ENCODE measurements around the gene DIAPH3. TPM values are rescaled to one million over a fixed set of nuclear protein-coding genes. Genes with fewer than 3 reads are reported as not detected.

The DIAPH3 gene
- total and polyA plus RNA-seq, 2 experiments from 2014 or later: 2.9 to 5.2 TPM

GRCh38 chr13:59658027-59658737 lies 505.5 kb downstream of the DIAPH3 start:
- Histone ChIP-seq H3K36me3 (no peaks in the 10 kb centered on the region), H3K4me3 (no peak overlapping the region), H3K27ac (no peak overlapping the region), H3K4me1 (ENCODE audit: low read depth) (peaks cover 15% of the 10 kb centered on the region), H3K27me3 (no peaks in the 10 kb centered on the region), H3K9me3 (ENCODE audit: low read depth) (no peaks in the 10 kb centered on the region)
- TF ChIP-seq, protein P1, sequence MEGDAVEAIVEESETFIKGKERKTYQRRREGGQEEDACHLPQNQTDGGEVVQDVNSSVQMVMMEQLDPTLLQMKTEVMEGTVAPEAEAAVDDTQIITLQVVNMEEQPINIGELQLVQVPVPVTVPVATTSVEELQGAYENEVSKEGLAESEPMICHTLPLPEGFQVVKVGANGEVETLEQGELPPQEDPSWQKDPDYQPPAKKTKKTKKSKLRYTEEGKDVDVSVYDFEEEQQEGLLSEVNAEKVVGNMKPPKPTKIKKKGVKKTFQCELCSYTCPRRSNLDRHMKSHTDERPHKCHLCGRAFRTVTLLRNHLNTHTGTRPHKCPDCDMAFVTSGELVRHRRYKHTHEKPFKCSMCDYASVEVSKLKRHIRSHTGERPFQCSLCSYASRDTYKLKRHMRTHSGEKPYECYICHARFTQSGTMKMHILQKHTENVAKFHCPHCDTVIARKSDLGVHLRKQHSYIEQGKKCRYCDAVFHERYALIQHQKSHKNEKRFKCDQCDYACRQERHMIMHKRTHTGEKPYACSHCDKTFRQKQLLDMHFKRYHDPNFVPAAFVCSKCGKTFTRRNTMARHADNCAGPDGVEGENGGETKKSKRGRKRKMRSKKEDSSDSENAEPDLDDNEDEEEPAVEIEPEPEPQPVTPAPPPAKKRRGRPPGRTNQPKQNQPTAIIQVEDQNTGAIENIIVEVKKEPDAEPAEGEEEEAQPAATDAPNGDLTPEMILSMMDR (IDR thresholded peaks at IDR 0.05; ENCODE audit: low read depth, low read length): no peak
- DNase-seq (ENCODE audit: low read depth in 1 of 2, low spot score in 1 of 2): no peak

DNA sequence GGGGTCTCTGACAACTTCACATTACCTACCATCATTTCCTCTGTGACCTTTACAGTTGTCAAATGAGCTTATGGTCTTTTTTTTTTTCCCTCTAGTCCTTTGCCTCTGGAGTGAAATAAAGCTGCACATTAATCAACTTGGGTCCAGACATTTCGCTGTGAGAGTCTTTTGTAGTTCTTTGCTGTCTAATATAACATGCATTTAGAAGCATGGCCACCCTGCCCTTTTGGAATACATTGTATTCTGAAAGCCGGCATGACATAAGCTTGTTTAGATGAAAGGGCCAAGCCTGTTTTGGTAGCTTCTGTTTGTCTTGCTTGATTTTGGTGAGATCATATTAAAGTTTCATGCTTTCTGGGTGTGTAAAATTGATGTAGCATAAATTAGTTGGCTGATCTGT lies 509.8 kb downstream of the DIAPH3 start:
- H3K9me3 ChIP-seq (ENCODE audit: low read depth): no peaks in the 10 kb centered on the region
- no peak overlapping the region for H3K4me3 ChIP-seq
- no peak overlapping the region for H3K27ac ChIP-seq
- TF ChIP-seq, protein P1 (IDR thresholded peaks at IDR 0.05; ENCODE audit: low read depth, low read length): no peak
- peaks cover 15% of the 10 kb centered on the region for H3K4me1 ChIP-seq (ENCODE audit: low read depth)
- no peak for DNase-seq (ENCODE audit: low read depth in 1 of 2, low spot score in 1 of 2)
- H3K36me3 ChIP-seq: no peaks in the 10 kb centered on the region
- no peaks in the 10 kb centered on the region for H3K27me3 ChIP-seq

DNA sequence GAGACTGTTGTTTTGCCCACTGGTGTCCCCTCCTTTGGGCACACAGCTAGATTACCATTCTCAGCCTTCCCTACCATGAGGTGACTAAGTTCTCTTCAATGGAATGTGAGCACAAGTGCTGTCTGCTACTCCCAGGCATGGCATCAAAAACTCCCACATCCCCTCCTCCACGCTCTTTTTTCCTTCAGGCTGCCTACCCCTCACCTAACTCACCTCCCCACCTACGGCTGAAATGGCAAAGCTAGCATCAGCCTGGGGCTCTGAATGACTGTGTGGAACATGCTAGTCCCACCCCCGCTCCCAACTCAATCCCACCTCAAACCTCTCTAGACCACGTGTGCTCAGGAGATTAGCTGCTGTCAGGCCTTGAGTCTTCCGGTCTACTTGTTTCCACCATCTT lies 512.2 kb downstream of the DIAPH3 start:
- no peaks in the 10 kb centered on the region for H3K4me1 ChIP-seq (ENCODE audit: low read depth)
- TF ChIP-seq, protein P1 (IDR thresholded peaks at IDR 0.05; ENCODE audit: low read depth, low read length): no peak
- no peaks in the 10 kb centered on the region for H3K27me3 ChIP-seq
- H3K27ac ChIP-seq: no peak overlapping the region
- H3K36me3 ChIP-seq: no peaks in the 10 kb centered on the region
- H3K9me3 ChIP-seq (ENCODE audit: low read depth): no peaks in the 10 kb centered on the region
- H3K4me3 ChIP-seq: no peak overlapping the region
- no peak for DNase-seq (ENCODE audit: low read depth in 1 of 2, low spot score in 1 of 2)

GRCh38 chr13:59643906-59644626 lies 519.7 kb downstream of the DIAPH3 start:
- H3K27ac ChIP-seq: no peak overlapping the region
- DNase-seq (ENCODE audit: low read depth in 1 of 2, low spot score in 1 of 2): no peak
- H3K4me3 ChIP-seq: no peak overlapping the region
- no peaks in the 10 kb centered on the region for H3K36me3 ChIP-seq
- H3K27me3 ChIP-seq: no peaks in the 10 kb centered on the region
- TF ChIP-seq, protein P1 (IDR thresholded peaks at IDR 0.05; ENCODE audit: low read depth, low read length): no peak
- no peaks in the 10 kb centered on the region for H3K9me3 ChIP-seq (ENCODE audit: low read depth)
- peaks cover under 1% of the 10 kb centered on the region for H3K4me1 ChIP-seq (ENCODE audit: low read depth)

DNA sequence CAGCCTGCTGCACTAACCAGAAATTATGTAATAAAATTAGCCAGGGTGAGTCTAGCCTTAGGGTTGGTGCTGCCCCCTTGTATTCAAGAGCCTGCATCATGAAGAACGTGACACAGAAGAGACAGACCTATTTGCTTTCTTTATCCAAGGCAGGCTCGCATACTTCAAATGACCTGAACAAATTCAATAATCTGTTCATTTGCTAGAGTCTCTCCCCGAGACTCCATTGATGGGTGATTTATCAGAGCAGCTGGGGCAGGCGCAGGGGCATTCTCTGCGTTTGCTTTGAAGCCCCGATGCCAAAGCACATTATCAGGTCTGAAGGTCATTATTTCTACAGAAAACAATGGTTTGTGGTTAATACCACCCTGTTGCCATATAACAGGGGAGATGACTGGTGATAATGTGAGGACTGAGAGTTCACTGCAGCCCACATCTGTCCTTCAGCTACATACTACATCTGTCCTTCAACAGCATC lies 520.3 kb downstream of the DIAPH3 start:
- Histone ChIP-seq H3K27me3 (no peaks in the 10 kb centered on the region), H3K4me1 (ENCODE audit: low read depth) (peaks cover 7% of the 10 kb centered on the region), H3K36me3 (no peaks in the 10 kb centered on the region), H3K4me3 (no peak overlapping the region), H3K9me3 (ENCODE audit: low read depth) (no peaks in the 10 kb centered on the region), H3K27ac (no peak overlapping the region)
- TF ChIP-seq, protein P1 (IDR thresholded peaks at IDR 0.05; ENCODE audit: low read depth, low read length): no peak
- DNase-seq (ENCODE audit: low read depth in 1 of 2, low spot score in 1 of 2): no peak

All from cardiac muscle cell (in vitro differentiated cells and primary cell).